GM15510 (cell line): ENCODE data around the gene EDN2.

Source experiments
- POLR2A ChIP-seq: IDR thresholded peaks from 3 replicates; pipeline ENCODE4 v1.6.1; 2011; ENCODE audit warnings: borderline replicate concordance; ENCODE audit not compliant: insufficient read length; ENCODE audit errors: extremely low read depth

Gene EDN2

GRCh38 chr1:41454406-41454805 lies 30.1 kb downstream of the EDN2 start:
- TF ChIP-seq POLR2A = no peak

- TF ChIP-seq POLR2A = no peak
Measured at GRCh38 chr1:41452704-41453290, 31.7 kb downstream of the EDN2 start.

DNA sequence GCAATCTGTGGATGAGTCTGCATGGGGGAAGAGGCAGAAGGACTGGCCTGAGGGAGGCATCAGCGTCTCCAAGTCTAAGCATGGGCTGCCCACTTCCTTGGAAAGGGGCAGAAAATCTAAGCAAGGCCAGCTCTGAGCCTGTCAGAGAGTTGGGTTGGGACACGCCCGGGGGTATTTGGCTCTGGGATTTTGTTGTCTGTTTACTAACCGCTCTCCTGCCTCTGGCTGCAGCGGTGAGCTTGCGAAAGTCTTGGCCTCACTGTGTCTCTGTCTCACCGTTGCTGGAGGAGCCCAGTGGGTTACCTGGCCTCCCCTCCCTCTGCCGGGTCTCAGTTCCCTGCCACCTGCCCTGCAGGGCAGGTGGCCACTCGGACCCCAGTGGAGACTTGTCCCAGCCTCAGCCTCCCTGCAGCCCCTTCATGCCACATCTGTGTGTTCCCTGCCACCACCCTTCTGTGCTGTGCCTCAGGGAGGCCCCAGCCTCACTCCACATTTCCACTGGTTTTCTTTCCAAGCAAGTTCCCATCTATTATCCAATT lies 33.7 kb downstream of the EDN2 start:
- no peak for TF ChIP-seq POLR2A

- TF ChIP-seq POLR2A = no peak
Measured at GRCh38 chr1:41449326-41449921, 35.1 kb downstream of the EDN2 start.

DNA sequence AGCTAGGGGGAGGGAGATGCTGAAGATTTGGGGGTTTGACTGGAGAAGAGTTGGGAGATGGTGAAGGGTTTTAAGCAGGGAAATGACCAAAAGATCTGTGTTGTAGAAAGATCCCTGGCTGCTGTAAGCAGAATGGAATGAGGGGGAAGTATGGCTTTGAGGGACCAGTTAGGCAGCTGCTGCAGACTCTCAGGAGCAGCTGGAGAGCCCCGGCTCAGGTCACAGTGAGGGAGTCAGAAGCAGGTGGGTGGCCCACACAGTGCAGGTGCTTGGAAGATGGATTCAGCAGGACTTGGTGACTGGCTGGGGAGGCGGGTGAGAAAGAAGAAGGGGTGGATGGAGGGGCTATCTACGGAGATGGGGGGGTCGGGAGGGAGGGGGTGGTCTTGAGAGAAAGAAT lies 35.7 kb downstream of the EDN2 start:
- no peak for TF ChIP-seq POLR2A

- TF ChIP-seq POLR2A = no peak
Measured at GRCh38 chr1:41447995-41448770, 36.3 kb downstream of the EDN2 start.

DNA sequence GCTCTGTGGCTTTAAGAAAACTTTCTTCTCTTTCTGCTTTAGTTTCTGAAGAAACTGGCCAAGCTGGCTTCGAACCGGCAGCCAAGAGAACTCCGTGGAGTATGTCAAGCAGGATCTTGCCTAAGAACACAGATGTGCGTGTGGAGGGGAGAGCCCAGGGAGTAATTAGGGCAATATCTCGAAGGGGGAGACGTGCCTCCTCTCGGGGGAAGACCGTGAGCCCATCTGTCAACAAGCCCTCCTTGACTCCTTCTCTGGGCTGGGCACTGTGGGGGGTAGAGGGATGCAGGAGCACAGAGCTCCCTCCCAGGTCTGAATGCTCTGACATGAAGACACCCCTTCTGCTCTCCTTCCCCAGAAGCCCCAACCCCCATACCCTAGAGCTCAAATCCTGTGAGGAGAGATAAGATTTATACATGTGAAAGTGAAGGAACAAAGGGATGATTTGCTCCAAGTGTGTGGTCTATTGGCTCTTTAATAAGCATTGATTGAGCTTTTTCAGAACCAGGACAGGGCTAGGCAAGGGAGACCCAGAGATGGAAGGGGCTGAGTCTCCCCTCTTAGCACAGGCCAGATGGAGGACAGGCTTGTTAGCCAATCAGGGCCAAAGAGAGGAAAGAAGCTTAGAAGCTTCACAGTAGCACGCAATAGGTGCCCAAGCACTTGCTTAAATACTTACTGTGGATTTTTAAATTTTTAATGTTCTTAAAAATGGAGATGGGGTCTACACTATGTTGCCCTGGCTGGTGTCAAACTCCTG lies 37.5 kb downstream of the EDN2 start:
- TF ChIP-seq POLR2A = no peak

DNA sequence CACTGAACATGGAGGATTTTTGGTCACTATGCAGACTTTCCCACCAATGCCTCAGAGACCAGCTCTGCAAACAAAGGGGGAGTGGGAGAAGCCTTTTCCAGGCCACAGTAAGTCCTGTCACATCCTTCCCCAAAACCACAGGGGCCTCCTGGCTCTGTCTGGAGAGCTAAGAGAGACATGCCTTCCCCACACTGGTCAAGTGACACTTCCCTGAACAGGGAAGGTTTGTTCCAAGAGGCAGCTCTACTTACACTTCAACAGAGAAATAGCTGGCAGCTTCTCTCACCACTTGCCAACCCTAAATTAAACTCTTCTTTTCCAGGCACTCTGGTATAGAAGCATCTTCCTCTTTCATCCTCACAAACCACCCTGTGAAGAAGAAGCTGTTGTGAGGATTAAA lies 39.7 kb downstream of the EDN2 start:
- TF ChIP-seq POLR2A = no peak

DNA sequence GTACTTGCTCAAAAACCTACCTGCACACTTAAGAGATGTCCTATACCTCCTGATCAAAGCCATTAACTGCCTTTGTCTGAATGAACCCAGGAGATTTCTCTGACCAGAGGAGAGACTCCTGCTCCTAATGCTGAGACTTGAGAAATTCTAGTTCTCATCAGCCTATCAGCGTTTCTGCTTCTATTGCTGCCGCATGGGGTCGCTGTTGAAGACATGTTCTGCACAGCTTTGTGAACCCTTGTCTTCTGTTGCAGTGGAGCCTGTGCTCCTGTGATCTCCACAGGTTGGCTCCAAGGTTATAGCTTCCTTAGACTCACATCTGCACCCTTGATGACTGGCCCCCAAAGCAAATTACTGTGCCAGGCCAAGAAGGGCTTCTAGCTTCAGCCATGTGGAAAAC lies 40.2 kb downstream of the EDN2 start:
- TF ChIP-seq POLR2A = no peak

DNA sequence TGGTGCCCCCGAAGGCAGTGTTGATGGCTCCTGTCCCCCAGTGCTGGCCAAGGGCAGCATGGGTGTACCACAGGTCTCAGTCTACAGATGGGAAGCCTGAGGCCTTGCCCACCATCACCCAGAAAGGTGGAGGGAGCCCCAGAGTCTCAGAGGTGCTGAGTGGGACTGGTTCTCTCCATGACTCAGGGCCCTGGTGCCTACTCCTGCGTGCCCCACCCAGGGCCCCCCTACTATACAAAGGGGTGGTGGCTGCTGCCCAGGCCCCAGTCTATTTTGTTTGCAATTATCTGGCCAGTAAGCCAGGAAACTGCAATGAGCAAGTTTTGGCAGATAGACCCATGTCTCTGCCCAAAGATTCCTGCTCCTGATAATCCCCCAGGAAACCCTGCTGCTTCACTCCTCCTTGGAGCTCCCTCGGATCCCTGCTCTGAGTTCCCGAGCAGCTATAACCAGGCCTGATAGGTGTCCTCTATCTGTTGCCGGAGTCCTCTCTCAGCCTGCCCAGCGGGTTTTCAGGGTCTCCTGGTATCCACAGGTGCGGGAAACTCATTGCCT lies 41.7 kb downstream of the EDN2 start:
- TF ChIP-seq POLR2A = no peak

DNA sequence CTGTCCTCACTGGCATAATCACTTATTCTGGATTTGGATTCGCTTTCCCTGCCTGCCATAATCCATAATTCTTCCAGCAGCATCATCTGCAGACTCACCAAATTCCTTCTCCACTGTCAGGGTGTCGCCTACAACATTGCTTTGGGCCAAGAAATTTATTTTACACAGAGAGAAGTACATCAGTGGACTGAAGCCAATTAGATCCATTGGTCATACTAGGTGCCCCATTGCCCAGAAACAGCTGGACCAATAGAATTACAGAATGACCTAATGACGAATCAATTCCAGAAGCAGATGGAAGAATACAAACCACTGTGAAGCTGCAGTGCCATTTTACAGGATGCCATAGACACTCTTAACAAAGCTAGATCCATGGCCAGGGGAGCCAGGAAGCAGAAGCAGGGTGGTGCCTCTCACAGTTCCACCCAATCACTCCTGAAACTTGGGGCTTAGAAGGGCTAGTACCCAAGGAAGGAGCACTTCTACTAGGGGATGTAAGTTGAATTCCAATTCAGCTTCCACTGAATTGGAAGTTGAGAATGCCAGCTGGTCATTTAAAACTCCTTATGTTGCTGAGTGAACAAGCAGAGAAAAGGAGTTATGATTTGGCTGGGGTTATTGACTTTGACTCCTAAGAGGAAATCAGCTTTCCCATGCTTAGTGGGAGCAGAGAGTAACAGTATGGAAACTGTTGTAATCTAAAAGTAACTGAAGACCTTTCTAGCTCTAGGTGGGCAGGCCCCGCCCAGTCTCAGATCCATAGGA lies 44.0 kb downstream of the EDN2 start:
- no peak for TF ChIP-seq POLR2A

DNA sequence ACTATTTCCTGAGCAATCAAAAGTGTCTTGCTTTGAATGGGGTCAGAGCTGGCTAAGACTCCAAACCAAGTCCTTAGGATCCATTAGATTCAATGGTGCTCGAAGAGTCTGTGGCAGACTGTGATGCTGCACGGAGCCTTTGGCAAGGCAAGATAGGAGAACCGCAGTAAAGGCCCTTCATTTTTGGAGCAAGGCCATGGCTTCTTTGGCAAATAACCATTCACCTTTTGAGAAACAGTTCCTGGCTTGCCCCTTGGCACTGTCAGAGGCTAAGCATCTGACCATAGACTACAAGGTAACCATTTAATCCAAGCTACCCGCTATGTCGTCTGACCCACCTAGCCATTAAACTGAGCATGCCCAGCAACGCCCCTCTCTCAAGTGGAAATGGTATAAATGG lies 45.2 kb downstream of the EDN2 start:
- no peak for TF ChIP-seq POLR2A

DNA sequence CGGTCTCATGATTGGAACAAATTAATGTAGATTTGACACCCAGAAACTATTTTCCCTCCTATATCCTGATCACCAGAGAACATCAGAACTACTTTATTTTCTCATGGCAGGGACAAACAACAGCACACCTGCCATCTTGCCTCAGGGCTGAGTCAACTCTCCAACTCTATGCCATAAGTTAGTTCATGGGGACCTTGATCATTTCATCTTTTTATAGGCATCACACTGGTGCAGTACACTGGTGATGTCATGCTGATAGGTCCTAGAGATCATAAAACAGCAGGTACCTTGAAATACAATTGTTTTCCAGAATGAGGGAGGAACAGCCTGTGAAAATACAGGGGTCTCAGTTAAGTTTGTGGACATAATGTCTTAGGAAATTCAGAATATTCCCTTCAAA lies 45.8 kb downstream of the EDN2 start:
- TF ChIP-seq POLR2A = no peak

DNA sequence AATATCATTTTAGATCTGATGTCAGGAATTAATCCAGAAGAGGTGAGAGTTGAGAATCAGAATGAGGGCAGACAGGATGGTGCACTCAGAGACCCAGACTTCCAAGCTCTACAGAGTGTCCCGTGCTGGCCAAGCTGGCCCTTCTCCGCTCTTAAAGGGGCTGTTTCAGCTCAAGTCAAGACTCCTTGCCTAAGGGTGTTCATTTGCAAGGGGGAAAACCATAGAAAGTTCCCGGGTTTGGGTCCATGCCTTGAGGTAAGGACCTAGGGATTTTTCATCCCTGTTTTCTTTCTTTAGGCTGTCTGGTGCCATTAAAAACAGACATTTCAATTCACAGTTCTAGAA lies 47.5 kb downstream of the EDN2 start:
- TF ChIP-seq POLR2A = no peak

- TF ChIP-seq POLR2A = no peak
Measured at GRCh38 chr1:41436281-41437010, 48.0 kb downstream of the EDN2 start.
